Measurements from ENCODE around the gene SLC7A8. TPM values are rescaled to one million over a fixed set of nuclear protein-coding genes. Genes with fewer than 3 reads are reported as not detected.

The SLC7A8 gene
- total RNA-seq, 1 donor from 2014 or later: 62.3 TPM

DNA sequence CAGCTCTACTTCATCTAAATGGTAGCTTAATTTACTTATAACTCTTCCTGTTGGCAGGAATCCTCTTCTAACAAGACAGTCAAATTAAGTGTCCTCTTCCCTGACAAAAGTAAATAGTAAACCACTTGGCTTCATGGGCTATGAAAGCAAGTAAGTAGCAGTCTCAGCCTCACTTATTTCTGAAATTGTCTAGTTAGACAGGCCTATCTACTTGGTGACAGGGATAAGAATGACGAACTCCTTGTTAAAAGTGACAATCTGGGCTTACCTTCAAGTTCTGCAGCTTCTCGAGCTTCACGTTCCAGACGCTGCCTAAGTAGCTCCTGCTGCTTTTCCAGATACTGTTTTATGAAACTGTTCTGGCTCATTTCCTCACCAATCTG lies 93.2 kb downstream of the SLC7A8 start:
- Mint-ChIP-seq H3K27me3 (ENCODE audit: low read depth) (no peaks in the 10 kb centered on the region), H3K4me1 (peaks cover 9% of the 10 kb centered on the region), H3K36me3 (peaks cover 26% of the 10 kb centered on the region), H3K4me3 (no peak overlapping the region), H3K27ac (no peak overlapping the region), H3K9me3 (no peaks in the 10 kb centered on the region)
- TF ChIP-seq, protein P1, sequence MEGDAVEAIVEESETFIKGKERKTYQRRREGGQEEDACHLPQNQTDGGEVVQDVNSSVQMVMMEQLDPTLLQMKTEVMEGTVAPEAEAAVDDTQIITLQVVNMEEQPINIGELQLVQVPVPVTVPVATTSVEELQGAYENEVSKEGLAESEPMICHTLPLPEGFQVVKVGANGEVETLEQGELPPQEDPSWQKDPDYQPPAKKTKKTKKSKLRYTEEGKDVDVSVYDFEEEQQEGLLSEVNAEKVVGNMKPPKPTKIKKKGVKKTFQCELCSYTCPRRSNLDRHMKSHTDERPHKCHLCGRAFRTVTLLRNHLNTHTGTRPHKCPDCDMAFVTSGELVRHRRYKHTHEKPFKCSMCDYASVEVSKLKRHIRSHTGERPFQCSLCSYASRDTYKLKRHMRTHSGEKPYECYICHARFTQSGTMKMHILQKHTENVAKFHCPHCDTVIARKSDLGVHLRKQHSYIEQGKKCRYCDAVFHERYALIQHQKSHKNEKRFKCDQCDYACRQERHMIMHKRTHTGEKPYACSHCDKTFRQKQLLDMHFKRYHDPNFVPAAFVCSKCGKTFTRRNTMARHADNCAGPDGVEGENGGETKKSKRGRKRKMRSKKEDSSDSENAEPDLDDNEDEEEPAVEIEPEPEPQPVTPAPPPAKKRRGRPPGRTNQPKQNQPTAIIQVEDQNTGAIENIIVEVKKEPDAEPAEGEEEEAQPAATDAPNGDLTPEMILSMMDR (IDR thresholded peaks at IDR 0.05; ENCODE audit: unreplicated experiment): no peak
- no peak for DNase-seq (ENCODE audit: low spot score in 2 of 2, unreplicated experiment in 2 of 2)

GRCh38 chr14:23089498-23090253 lies 93.8 kb downstream of the SLC7A8 start:
- TF ChIP-seq, protein P1 (IDR thresholded peaks at IDR 0.05; ENCODE audit: unreplicated experiment): no peak
- Mint-ChIP-seq H3K27ac (no peak overlapping the region), H3K27me3 (ENCODE audit: low read depth) (no peaks in the 10 kb centered on the region), H3K4me1 (peaks cover 9% of the 10 kb centered on the region), H3K4me3 (no peak overlapping the region), H3K36me3 (peaks cover 28% of the 10 kb centered on the region), H3K9me3 (no peaks in the 10 kb centered on the region)
- DNase-seq (ENCODE audit: low spot score in 2 of 2, unreplicated experiment in 2 of 2): no peak

- TF ChIP-seq, protein P1 (IDR thresholded peaks at IDR 0.05; ENCODE audit: unreplicated experiment): no peak
- Mint-ChIP-seq H3K27me3 (ENCODE audit: low read depth) (no peaks in the 10 kb centered on the region), H3K4me3 (no peak overlapping the region), H3K27ac (no peak overlapping the region), H3K9me3 (no peaks in the 10 kb centered on the region), H3K36me3 (peaks cover 27% of the 10 kb centered on the region), H3K4me1 (no peaks in the 10 kb centered on the region)
- no peak for DNase-seq (ENCODE audit: low spot score in 2 of 2, unreplicated experiment in 2 of 2)
These were observed 96.9 kb downstream of the SLC7A8 start for GRCh38 chr14:23086565-23086964.

GRCh38 chr14:23085458-23085857 lies 98.0 kb downstream of the SLC7A8 start:
- TF ChIP-seq, protein P1 (IDR thresholded peaks at IDR 0.05; ENCODE audit: unreplicated experiment): no peak
- Mint-ChIP-seq H3K4me1 (no peaks in the 10 kb centered on the region), H3K27ac (no peak overlapping the region), H3K9me3 (no peaks in the 10 kb centered on the region), H3K27me3 (ENCODE audit: low read depth) (no peaks in the 10 kb centered on the region), H3K4me3 (no peak overlapping the region), H3K36me3 (peaks cover 28% of the 10 kb centered on the region)
- no peak for DNase-seq (ENCODE audit: low spot score in 2 of 2, unreplicated experiment in 2 of 2)

DNA sequence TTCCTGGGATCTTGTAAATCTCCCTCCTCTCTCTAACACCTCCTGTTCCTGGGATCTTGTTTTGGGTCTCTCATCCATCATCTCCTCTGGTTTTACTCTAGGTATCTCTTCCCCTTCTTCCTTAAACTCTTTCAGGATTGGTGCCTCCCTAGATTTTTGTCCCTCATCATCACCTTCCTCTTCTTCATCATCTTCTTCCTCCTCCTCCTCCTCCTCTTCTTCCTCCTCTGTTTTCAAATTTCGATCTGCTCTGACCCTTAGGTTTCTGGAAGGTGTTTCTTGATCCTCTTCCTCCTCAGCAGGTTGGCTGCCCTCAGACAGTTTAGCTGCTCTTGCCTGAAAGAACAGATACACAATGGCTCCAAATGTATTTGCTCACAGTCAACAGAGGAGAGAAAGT lies 103.0 kb downstream of the SLC7A8 start:
- DNase-seq (ENCODE audit: low spot score in 2 of 2, unreplicated experiment in 2 of 2): no peak
- Mint-ChIP-seq H3K9me3 (no peaks in the 10 kb centered on the region), H3K4me3 (no peak overlapping the region), H3K4me1 (no peaks in the 10 kb centered on the region), H3K36me3 (peaks cover 30% of the 10 kb centered on the region), H3K27me3 (ENCODE audit: low read depth) (no peaks in the 10 kb centered on the region), H3K27ac (no peak overlapping the region)
- TF ChIP-seq, protein P1 (IDR thresholded peaks at IDR 0.05; ENCODE audit: unreplicated experiment): no peak
